Esophagus muscularis mucosa (tissue), 4 donors: ENCODE results near the gene NRXN3. TPM values are rescaled to one million over a fixed set of nuclear protein-coding genes. Genes with fewer than 3 reads are reported as not detected.

Experiments
- DNase-seq: peaks from one replicate; pipeline ENCODE4 v3.0.0-alpha.2; 2017; ENCODE audit errors: extremely low spot score
- H3K27ac ChIP-seq, 4 donors: fragments of 200-600 bp; sonication (generic); replicated peaks in 1 of 4; 1 replicate in 3 of 4; 2 replicates in 1 of 4; pipeline ENCODE4 v1.5.1; 2016 to 2019; ENCODE audit warnings: mild to moderate bottlenecking in 1 of 4
- H3K27me3 ChIP-seq, 4 donors: fragments of 200-600 bp; sonication (generic); one replicate each; pipeline versions ENCODE4 v1.5.1 to v1.6.0; 2016 to 2019
- H3K36me3 ChIP-seq, 4 donors: fragments of 200-600 bp; sonication (generic); one replicate each; pipeline ENCODE4 v1.5.1; 2016 to 2019
- H3K4me1 ChIP-seq, 4 donors: fragments of 200-600 bp; sonication (generic); one replicate each; pipeline ENCODE4 v1.5.1; 2016 to 2019
- H3K4me3 ChIP-seq, 4 donors: fragments of 200-600 bp; sonication (generic); 1 replicate in 2 of 4; 2 replicates in 2 of 4; pipeline ENCODE4 v1.5.1; 2016 to 2019; ENCODE audit warnings: mild to moderate bottlenecking in 4 of 4, moderate library complexity in 1 of 4
- H3K9me3 ChIP-seq, 4 donors: fragments of 200-600 bp; sonication (generic); 1 replicate in 3 of 4; 2 replicates in 1 of 4; pipeline ENCODE4 v1.5.1; 2016 to 2019
- CTCF ChIP-seq, 3 experiments: fragments of 200-600 bp in 2 of 3; fragments of 450-650 bp in 1 of 3; sonication (generic) in 2 of 3; IDR thresholded peaks; one replicate each; pipeline ENCODE4 v1.5.1; 2017 to 2019; ENCODE audit warnings: antibody characterized with exemption in 3 of 3, mild to moderate bottlenecking in 2 of 3, moderate library complexity in 1 of 3
- EP300 ChIP-seq: sonication (generic); formaldehyde crosslinking; IDR thresholded peaks from one replicate; pipeline ENCODE4 v1.6.1; 2017; ENCODE audit warnings: antibody characterized with exemption
- POLR2A ChIP-seq: fragments of 450-650 bp; IDR thresholded peaks from one replicate; pipeline ENCODE4 v1.6.1; 2017; ENCODE audit warnings: antibody characterized with exemption, moderate library complexity, mild to moderate bottlenecking, low read depth
- POLR2AphosphoS5 ChIP-seq, 2 donors: sonication (generic); formaldehyde crosslinking; IDR thresholded peaks; one replicate each; pipeline ENCODE4 v1.6.1; 2017; ENCODE audit warnings: antibody characterized with exemption in 2 of 2
- WGBS: methylation state at CpG from one replicate; pipeline ENCODE4 v1.1.5; 2018; 5-methylcytosine and 5-hydroxymethylcytosine counted together
- intact Hi-C: fragments of 100-400 bp; cut with DNase I; formaldehyde crosslinking; loops from one replicate; pipeline ENCODE4 v1.15.1; 2023
- total RNA-seq, 4 donors: library from RNA; depleted of rRNA; stranded (reverse); fragments of >200 nt; gene quantifications; one replicate each; pipeline versions ENCODE4 v1.1.0 to v1.2.1, GENCODE V29; 2016

NRXN3 gene
- total RNA-seq, 4 donors from 2014 or later = 71.1 to 159 (median 122) TPM

GRCh38 chr14:78136695-78137094 lies 33.5 kb upstream of the NRXN3 start:
- TF ChIP-seq CTCF (IDR thresholded peaks at IDR 0.05) = no peak
- no peak for TF ChIP-seq EP300
- no peak for TF ChIP-seq POLR2A
- TF ChIP-seq POLR2AphosphoS5 (IDR thresholded peaks at IDR 0.05) = no peak
- intact Hi-C loops = no loop called here
- Histone ChIP-seq H3K4me1 (peaks cover 0 to 8% (median 3%) of the 10 kb centered on the region in 4 donors), H3K27me3 (no peaks in the 10 kb centered on the region), H3K4me3 (no peak overlapping the region), H3K36me3 (no peaks in the 10 kb centered on the region), H3K9me3 (no peaks in the 10 kb centered on the region), H3K27ac (no peak overlapping the region)
- DNase-seq = no peak
- WGBS = 75% methylated on average over 4 of the region's 4 CpGs

- no peaks in the 10 kb centered on the region for H3K36me3 ChIP-seq
- no peak for DNase-seq
- peaks cover 0 to 6% (median 0%) of the 10 kb centered on the region in 4 donors for H3K27me3 ChIP-seq
- H3K4me3 ChIP-seq = no peak overlapping the region
- H3K27ac ChIP-seq = no peak overlapping the region
- TF ChIP-seq EP300 (no peak), POLR2A (no peak), POLR2AphosphoS5 (IDR thresholded peaks at IDR 0.05) (no peak), CTCF (IDR thresholded peaks at IDR 0.05) (no peak)
- 67% methylated on average over 2 of the region's 2 CpGs for WGBS
- no peaks in the 10 kb centered on the region for H3K4me1 ChIP-seq
- intact Hi-C loops = no loop called here
- no peaks in the 10 kb centered on the region for H3K9me3 ChIP-seq
Observed at GRCh38 chr14:78141590-78141989, 28.6 kb upstream of the NRXN3 start.

- WGBS = 83% methylated on average over 5 of the region's 5 CpGs
Observed at GRCh38 chr14:78142998-78143397, 27.2 kb upstream of the NRXN3 start.

GRCh38 chr14:78143489-78144145 lies 26.6 kb upstream of the NRXN3 start:
- Histone ChIP-seq H3K4me3 (no peak overlapping the region), H3K36me3 (no peaks in the 10 kb centered on the region), H3K27ac (no peak overlapping the region), H3K4me1 (no peaks in the 10 kb centered on the region), H3K9me3 (no peaks in the 10 kb centered on the region), H3K27me3 (peaks cover 0 to 6% (median 0%) of the 10 kb centered on the region in 4 donors)
- DNase-seq = no peak
- intact Hi-C loops = no loop called here
- WGBS = 61% methylated on average over 7 of the region's 7 CpGs
- TF ChIP-seq POLR2A = no peak
- TF ChIP-seq CTCF (IDR thresholded peaks at IDR 0.05) = no peak
- no peak for TF ChIP-seq POLR2AphosphoS5 (IDR thresholded peaks at IDR 0.05)
- TF ChIP-seq EP300 = no peak

More at GRCh38 chr14:78142998-78143397, 27.2 kb upstream of the NRXN3 start:
- DNase-seq = no peak
- Histone ChIP-seq H3K27me3 (peaks cover 0 to 6% (median 0%) of the 10 kb centered on the region in 4 donors), H3K9me3 (no peaks in the 10 kb centered on the region), H3K27ac (no peak overlapping the region), H3K4me3 (no peak overlapping the region), H3K4me1 (no peaks in the 10 kb centered on the region), H3K36me3 (no peaks in the 10 kb centered on the region)
- intact Hi-C loops = no loop called here
- TF ChIP-seq POLR2AphosphoS5 (IDR thresholded peaks at IDR 0.05) (no peak), CTCF (IDR thresholded peaks at IDR 0.05) (no peak), POLR2A (no peak), EP300 (no peak)
